Erythroblast (primary cell): ENCODE measurements around the gene ZNRF3.

ENCODE experiments used
- DNase-seq, 2 experiments: peaks; one replicate each; lab custom pipeline; 2025; lab: John Stamatoyannopoulos, UW
- GATA1 ChIP-seq: IDR thresholded peaks from 2 replicates; pipeline ENCODE4 v1.6.1; 2011; ENCODE audit warnings: low read depth, mild to moderate bottlenecking, control low read depth, low read length, moderate library complexity
- POLR2A ChIP-seq: IDR thresholded peaks from 2 replicates; pipeline ENCODE4 v1.6.1; 2011; ENCODE audit warnings: mild to moderate bottlenecking, low read length

Gene ZNRF3

GRCh38 chr22:28977060-28977459 is 93.7 kb downstream of the ZNRF3 start:
- no peak for DNase-seq
- TF ChIP-seq GATA1 = no peak
- TF ChIP-seq POLR2A = no peak

GRCh38 chr22:28977481-28977971 is 94.2 kb downstream of the ZNRF3 start:
- TF ChIP-seq POLR2A (no peak), GATA1 (no peak)
- no peak for DNase-seq

DNA sequence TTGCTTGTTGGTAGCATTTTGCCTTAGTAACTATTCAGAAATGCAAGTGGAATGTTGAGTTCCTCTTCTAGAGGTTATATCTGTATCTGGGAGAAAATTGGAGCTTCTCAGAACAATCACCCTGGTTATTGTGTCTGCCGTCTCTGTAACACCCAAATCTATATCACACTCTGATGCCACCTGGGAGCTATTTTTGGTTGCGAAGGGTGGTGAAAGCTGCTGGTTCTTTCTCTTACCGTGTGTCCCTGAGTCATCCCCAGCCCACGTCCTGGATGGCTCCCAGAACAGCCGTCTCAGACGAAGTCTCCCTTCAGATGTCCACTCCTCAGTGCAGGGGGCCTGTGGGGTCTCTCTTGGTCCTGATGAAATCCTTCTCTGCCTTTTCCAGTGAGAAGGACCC is 94.8 kb downstream of the ZNRF3 start:
- TF ChIP-seq GATA1 = no peak
- TF ChIP-seq POLR2A = no peak
- DNase-seq = no peak

GRCh38 chr22:28978863-28979796 is 95.8 kb downstream of the ZNRF3 start:
- no peak for TF ChIP-seq POLR2A
- no peak for TF ChIP-seq GATA1
- no peak for DNase-seq

DNA sequence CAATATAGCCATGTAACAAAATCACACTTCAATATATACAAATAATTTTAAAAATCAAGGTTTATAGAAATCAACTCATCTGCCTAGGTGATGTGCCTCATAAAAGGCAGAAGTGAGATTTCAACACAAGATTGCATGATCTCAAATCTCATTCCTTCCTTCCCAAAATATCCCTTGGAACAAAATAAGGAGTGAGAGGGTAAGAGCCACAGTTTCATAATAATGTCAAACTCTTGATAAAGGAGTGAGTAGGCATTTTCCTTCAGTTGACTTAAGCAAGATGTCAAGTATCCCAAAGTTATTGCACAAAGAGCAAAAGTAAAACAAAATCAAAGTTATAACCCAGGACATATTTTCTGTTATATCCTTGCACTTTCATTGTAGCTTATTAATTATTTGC is 97.0 kb downstream of the ZNRF3 start:
- TF ChIP-seq GATA1 (no peak), POLR2A (no peak)
- no peak for DNase-seq

GRCh38 chr22:28981818-28982499 is 98.6 kb downstream of the ZNRF3 start:
- TF ChIP-seq POLR2A (no peak), GATA1 (no peak)
- no peak for DNase-seq

GRCh38 chr22:28983190-28983589 is 99.8 kb downstream of the ZNRF3 start:
- TF ChIP-seq POLR2A = no peak
- no peak for TF ChIP-seq GATA1
- no peak for DNase-seq

- TF ChIP-seq POLR2A = no peak
- no peak for DNase-seq
Measured at GRCh38 chr22:28983788-28984441, 100.5 kb downstream of the ZNRF3 start.

GRCh38 chr22:28984482-28985158 is 101.2 kb downstream of the ZNRF3 start:
- TF ChIP-seq POLR2A (no peak), GATA1 (no peak)
- no peak for DNase-seq

- DNase-seq = no peak
- TF ChIP-seq GATA1 (no peak), POLR2A (no peak)
Measured at GRCh38 chr22:28985581-28986290, 102.4 kb downstream of the ZNRF3 start.

DNA sequence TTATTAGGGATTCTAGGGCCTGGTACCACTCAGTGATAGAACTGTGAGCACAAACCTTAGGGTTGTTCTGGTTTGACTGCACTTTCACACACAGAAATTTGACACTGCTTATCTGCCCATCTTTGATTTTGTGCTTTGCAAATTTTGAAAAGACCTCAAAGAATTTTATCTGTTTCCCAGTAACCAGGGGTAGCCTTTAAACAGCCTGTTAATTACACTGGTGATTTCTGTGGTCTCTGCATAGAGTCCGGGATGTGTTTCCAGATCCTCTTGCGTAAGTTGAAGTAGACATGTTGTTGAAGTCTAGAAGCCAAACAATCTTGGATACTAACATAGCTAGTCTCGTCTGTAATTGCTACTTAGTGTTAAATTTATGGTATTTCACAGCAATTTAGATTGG is 103.0 kb downstream of the ZNRF3 start:
- DNase-seq = no peak
- no peak for TF ChIP-seq GATA1
- no peak for TF ChIP-seq POLR2A

GRCh38 chr22:28988457-28988856 is 105.1 kb downstream of the ZNRF3 start:
- TF ChIP-seq GATA1 = no peak
- TF ChIP-seq POLR2A = no peak
- no peak for DNase-seq

GRCh38 chr22:28989035-28989464 is 105.7 kb downstream of the ZNRF3 start:
- DNase-seq = no peak
- TF ChIP-seq GATA1 (no peak), POLR2A (no peak)
